HG03457 (cell line): ENCODE measurements around the gene TPK1.
A peak's percentile ranks its signal among the peaks of the same experiment; 100 is the strongest.

Source experiments
- ATAC-seq: cut with Tn5 transposase; IDR thresholded peaks from one replicate; pipeline ENCODE4 v1.9.1; 2021; ENCODE audit warnings: moderate number of reproducible peaks; ENCODE audit not compliant: unreplicated experiment

Gene TPK1

DNA sequence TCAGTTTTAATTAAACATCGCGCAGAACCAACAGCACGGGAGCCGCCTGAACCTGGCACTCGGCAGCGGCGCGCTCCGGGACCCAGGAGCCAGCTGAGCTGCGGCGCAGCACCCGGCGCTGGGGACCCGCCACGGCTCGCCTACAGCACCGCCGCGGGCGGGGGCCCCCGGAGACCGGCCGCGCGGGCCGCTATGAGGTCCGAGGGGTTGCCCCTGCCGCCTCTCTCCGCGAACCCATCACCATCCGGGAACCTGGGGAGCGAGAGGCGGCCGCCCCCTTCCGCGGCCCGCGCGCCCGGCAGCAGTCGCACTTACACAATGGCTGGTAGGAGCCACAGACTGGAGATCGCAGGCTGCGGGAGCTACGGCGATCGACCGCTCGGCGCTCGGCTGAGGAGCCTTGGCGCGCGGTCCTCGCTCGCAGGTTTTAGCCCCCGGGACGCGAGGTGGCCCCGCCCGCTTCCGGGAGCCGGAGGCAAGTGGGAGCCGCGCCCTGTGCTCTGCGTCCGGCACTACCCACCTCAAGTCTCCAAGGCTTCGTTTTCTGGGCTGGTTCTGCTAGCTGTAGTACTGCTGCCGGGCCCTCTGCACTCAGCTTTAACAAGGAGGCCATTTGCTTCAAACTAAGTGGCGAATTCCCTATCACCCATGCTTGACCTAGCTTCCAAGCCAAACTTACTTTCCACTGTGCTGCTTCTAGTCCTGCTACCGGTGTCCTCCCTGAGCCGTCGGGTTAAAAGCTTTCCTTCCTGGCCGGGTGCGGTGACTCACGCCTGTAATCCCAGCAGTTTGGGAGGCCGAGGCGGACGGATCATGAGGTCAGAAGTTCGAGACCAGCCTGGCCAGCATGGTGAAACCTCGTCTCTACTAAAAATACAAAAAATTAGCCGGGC is at the start of gene TPK1:
TSS of gene TPK1 (minus strand) at position 402 of the 893 bp plus-strand sequence. CDS start 451 bp downstream, outside the sequence.
- ATAC-seq: peak; percentile 93

DNA sequence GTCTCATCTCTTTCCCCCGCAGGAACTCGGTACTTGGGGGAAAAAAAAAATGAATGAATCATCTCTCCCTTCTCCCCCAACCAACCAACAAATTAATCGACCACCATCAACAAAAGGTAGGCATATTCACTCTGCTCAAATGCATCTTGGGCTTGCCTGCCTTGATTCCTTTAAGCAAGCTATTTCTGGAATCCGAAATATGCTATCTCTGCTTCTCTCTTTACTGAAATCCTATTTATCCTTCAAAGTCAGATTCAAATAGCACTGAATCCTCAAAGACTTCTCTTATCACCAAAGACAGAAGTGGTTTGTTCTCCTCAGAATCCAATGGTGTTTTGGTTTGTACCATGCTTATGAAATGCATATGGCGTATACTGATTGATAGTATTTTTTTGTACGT is 49.6 kb upstream of the TPK1 start:
- no peak for ATAC-seq

DNA sequence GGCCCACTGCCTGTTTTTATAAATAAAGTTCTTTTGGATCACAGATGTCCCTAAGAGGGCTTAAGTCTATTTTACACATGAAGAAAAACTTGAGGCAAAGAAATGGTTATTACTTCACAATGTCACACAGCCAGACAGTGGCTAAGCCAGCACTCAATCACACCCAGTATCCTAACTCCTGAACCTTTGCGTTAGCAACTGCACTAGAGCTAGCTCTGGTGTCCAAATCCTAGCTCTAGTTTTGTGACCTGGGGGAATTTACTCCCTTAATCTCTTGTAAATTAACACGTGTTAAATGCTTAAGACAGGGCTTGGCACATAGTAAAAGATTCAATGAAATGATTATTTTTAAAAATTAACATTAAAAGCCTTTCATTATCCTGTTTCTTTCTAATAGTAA is 49.0 kb upstream of the TPK1 start:
- no peak for ATAC-seq

DNA sequence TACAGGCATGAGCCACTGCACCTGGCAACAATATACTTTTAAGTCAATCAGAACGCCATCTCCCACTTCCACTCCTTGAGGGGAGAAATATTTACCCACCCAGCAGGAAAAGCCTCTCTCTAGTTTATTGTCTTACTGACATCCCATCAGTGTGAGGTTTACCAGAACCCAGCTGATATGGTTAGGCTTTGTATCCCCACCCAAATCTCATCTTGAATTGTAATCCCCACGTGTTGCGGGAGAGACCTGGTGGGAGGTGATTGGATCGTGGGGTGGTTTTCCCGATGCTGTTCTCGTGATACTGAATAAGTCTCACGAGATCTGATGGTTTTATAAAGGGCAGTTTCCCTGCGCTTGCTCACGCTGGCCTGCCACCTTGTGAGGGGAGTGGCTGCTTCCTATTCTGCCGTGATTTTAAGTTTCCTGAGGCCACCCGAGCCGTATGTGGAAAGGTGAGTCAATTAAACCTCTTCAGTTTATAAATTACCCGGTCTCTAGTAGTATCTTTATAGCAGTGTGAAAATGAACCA is 37.5 kb upstream of the TPK1 start:
- ATAC-seq: no peak

DNA sequence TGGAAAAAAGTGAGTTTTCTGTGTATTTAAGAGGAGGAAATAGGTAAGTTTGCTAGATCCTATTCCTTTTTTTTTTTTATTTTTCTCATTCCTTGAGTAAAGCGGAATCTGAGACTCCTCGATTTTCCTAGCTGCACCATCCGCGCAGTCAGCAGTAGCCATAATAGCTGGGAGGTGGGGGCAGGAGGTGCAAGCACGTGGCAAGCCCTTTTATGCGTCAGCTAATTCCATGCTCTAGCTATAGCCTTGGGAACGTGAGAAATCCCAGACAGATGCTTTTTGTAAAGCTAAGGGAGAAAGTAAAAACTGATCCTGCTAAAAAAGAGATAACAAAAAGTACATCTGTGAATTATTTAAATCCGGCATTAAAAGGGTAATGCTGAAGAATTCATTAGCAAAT is 33.2 kb upstream of the TPK1 start:
- ATAC-seq: no peak

DNA sequence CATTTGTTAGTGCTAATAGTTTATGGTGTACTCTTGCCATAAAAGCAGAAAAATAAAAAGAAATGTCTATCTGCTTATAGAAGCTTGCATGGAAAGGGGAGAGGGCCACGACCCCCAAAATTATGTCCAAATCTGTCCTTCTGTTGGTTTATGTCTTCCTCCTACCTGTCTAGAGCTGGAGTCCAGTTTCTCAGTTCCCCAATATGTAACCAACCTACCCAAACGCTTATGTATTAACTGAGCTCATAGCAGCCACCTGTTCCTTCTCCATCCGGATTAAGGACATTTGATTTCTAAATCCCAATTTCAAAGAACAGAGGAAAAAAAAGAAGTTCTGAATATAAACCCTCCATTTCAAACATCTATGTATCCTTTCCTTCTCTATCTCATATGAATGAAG is 30.3 kb upstream of the TPK1 start:
- ATAC-seq: peak; percentile 87

DNA sequence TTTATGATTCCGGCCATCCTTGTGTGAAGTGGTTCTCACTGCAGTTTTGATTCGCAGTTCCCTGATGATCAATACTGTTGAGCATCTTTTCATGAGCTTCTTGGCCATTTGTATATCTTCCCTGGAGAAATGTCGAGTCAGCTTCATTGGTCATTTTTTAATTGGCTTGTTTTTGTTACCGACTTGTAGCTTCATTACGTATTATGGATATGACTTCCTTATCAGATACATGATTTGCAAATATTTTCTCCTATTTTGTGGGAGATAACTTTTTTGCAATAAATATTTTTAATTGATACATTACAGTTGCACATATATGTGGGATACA is 27.4 kb upstream of the TPK1 start:
- ATAC-seq: no peak

DNA sequence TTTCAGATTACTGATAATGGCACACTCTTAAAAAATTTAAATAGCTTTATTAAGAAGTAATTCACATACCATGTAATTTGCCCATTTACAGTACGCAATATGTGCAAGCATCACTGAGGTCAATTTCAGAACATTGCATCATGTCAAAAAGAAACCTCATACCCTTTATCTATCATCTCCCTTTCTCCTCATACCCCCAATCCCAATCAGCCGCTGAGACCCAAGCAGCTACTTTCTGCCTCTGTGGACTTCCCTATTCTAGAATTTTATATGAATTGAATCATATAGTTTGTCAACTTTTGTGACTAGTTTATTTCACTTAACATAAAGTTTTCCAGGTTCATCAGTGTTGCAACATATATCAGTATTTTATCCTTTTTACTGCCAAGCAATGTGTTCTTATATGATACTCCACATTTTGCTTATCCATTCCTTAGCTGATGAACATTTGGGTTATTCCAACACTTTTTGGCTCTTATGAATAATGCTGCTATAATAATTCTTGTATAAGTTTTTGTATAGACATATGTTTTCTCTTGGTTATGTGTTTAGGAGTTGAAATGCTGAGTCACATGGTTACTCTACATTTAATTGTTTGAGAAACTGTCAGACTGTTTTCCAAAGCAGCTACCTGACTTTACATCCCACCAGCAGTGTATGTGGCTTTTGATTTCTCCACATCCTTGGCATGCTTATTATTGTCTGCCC is 26.9 kb upstream of the TPK1 start:
- ATAC-seq: no peak

DNA sequence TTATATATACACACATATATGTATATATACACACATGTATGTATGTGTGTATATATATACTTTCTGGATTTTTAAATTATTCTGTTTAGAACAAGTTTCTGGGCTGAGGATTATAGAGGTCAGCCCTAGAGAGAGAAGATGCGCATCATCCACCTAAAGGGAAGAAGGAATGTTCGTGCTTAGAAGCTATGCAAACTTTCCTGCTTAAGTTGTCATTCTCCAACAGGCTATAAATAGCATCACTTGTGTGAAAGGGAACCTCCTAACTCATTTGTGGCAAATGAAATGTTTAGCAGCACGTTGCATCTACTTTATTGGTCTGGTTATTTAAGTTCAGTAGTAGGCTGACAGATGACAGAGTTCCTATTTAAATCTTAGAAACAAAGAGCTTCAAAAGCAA is 23.9 kb upstream of the TPK1 start:
- no peak for ATAC-seq

DNA sequence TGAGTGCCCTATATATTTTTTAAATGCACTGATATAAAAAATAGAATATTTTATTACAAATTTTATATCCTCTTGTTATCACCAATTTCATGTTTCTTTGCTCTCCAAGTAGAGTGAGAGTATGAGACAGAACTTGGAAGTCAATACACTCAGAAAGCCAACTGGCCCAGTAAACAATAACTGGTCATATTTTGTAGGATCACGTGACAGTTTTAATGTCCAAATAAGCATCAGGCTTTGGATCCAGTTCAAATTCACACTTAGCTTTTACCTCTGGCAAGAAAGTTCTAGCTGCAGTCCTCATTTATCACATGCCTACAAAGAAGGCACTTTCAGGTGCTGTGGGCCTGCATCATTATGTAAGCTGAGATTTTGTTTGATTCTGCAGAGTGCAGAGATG is 21.6 kb upstream of the TPK1 start:
- ATAC-seq: no peak

DNA sequence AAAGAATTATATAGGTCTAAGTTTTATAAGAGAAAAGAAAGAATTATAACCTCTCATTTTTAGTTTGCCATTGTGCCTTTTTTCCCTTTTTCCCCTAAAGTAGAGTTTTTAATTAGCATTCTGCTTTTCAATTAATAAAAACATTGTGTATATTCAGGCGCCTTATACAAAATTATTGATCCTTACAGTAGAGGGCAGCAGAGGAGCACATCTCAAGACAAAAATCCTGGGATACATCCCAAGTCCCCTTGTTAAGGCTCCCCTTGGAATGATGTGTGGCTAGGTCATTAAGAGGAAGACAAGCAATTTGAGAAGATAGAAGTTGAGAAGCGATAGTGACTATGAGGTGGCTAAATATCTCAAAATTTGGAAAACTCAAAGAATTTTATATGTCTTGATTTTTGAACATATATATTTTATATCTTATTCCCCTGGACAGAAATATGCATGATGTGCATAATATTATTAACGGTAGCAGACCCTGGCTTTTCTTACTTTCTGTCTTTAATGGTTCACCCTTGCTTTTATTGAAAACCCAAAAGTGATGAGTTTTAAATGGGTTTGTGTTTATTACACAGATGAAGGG is 19.1 kb upstream of the TPK1 start:
- no peak for ATAC-seq

DNA sequence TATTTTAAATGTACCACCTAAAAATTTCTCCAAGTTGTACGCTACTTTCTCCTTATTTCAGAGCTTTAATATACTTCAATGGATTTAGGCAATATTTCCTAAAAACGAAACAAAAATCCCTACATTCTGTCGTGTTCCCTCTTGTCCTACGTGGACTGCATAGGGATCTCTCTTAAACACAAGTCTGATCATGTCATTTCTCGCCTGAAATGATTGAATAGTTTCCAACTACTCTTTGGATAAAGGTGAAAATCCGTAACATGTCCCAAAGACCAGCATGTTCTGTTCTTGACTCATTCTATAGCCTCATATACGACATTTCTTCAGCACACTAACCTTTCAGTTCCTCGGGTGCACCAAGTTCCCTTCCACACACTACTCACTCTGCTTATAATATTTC is 17.7 kb upstream of the TPK1 start:
- no peak for ATAC-seq

DNA sequence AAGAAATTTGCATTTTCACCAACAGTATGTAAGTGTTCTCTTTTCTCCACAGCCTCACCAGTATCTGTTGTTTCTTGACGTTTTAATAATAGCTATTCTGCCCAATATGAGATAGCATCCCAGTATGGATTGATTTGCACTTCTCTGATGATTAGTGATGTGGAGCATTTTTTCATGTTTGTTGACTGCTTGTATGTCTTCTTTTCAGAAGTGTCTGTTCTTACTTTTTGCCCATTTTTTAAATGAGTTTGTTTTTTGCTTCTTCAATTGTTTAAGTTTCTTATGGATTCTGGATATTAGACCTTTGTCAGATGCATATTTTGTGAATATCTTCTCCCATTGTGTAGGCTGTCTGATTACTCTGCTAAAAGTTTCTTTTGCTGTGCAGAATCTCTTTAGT is 12.2 kb upstream of the TPK1 start:
- no peak for ATAC-seq

DNA sequence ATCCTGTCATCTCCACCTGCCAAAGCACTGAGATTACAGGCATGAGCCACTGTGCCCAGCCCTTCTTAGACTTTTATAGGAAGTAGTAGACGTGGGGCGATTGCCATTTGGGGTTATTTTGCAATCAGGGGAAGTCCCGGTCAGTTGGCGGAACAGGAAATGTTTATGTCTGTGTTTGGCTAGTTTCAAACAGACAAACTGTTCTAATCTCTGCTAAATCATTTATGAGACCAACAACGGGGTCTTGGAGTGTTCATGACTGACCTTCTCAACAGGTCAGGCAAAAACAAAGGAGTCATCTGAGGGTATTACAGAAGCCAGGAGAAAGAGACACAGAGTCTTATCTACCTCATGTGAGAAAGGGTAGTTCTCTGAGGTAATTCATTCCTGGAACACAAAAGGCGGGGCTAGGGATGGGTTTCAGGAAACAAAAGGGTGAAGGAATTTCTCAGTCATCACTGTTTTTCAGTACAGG is 6.6 kb upstream of the TPK1 start:
- peak; percentile 82 for ATAC-seq

DNA sequence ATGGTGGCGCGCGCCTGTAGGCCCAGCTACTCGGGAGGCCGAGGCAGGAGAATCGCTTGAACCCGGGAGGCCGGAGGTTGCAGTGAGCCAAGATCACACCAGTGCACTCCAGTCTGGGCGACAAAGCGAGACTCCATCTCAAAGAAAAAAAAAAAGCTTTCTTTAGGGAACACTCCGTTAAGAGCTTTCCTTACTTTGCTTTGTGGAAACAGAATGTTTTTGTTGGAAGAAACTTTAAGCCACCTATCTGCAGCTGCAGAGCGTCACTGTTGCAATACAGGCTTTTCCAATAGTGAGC is 641 bp upstream of the TPK1 start:
- ATAC-seq: no peak

DNA sequence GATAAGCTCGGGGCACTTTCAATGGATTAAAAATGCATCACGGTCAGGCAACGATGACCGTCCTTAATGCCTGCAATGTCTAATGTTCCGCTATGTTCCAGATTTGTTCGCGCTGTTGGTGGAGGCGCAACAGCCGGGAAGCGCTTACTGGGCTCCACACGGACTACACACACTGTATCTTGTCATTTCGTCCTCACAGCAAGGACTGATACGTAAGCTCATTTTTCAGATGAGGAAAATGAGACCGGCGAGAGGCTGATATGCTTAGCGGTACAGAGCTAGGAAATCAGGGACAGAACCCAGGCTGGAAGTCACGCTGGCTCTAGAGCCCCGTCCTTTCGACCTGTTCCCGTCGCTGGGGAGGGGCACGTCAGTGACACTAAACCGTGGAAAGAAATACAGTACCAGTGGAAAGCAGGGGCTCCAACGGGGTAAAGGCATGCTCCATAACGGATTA is 670 bp downstream of the TPK1 start:
- ATAC-seq: peak; percentile 28

DNA sequence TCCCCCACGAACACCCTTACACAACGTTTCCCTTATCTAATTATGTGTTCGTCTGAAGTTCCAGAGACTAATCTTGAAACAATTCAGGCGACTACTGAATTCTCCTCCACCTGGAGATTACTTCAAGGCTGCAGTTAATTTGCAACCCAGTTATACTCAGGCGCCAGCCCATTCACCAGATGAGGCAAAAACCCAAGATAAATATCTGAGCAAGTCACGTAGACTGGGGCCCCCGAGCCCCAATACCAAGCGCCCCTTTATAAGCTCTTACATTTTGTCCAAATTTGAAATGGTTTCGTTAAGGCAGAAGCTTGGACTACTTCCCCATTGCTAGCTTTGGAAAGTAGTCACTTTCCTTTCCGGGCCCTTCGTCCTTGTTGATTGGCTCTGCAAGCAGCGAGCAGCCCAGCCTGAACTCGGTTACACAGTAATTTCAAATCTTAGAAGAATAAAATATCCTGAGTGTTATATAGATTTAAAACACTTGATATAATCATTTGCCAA is 1.2 kb downstream of the TPK1 start:
- ATAC-seq: no peak

DNA sequence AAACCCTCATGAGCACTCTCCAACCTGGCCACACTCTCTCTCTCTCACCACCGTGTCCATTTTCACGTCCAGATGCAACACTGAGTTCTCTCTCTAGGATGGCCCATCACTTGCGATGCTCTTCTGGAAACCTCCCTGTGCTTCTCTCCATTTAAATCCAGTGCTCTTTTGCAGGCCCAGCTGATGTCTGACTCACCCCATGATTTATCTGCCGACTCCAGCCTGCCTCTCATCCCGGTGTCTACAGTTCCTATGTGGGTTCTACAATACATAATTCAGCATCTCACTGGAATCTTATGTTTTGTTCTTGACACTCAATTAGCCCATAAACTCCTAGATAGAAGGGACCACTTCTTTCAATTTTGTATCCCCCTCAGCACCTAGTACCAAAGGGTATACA is 5.0 kb downstream of the TPK1 start:
- ATAC-seq: no peak

DNA sequence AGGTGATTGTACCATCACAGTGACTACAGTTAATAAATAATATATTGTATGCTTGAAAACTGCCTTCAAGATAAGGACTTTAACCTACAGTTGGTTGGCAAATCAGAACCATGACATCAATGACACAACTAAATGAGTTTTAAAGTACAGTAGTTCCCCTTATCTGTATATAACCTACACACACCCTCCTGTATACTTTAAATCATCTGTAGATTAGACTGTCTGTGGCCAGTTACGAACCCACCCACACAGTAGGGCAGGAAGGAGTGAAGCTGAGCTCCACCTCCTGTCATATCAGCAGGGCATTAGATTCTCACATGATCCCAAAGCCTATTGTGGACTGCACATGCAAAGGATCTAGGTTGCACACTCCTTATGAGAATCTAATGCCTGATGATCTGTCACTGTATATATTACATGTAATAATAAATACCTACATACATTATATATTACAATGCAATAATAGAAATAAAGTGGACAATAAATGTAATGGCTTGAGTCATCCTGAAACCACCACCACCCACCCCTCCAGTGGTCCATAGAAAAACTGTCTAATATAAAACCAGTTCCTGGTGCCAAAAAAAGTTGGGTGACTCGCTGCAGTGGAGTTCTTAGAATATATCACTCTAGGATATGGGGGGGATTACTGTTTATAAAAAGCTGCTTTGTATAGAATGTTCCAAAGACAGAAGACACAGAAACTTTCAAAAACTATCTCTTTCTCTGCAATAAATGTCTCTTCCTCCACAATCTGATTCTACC is 5.6 kb downstream of the TPK1 start:
- ATAC-seq: no peak

DNA sequence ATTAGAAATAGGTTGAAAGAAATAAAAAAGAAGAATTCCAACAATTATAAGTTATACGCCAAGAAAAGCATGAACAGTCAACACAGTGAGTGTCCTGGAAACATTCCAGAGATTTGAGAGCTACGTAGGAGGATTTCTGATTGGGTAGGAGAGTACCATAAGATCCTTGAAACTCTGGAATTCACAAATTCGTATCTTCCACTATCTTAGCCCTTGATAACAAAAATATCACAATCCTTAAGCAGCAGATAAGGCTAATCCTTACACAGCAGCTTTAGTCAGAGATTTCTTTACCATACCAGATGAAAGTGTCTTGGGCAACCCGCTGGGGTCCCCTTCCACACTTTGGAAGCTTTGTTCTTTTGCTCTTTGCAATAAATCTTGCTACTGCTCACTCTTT is 8.2 kb downstream of the TPK1 start:
- ATAC-seq: no peak

DNA sequence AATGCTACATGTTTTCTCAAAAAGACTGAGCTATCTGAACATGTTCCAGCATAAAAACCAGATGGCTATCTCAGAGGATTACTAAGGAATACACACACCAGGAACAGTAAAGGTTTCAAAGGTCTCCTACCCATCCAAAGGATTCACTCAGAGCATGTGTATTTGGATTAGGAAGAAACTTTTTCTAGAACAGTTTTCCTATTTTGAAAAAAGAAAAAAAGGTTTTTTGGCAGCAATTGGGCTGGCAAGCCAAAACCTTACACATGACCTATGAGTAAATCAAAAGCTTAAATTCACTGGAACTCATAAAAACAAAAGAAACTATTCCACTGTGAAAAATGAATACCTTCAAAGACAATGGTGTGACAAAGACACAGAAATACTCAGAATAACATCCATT is 9.6 kb downstream of the TPK1 start:
- no peak for ATAC-seq
